Adrenal gland (tissue), 12 donors: ENCODE results near the gene LRBA. TPM values are rescaled to one million over a fixed set of nuclear protein-coding genes. Genes with fewer than 3 reads are reported as not detected.

Source experiments
- DNase-seq, 7 donors: peaks; one replicate each; pipeline ENCODE4 v3.0.0-alpha.2; 2019 to 2020
- H3K27ac ChIP-seq, 5 donors: fragments of 200-600 bp; sonication (generic) in 4 of 5; 1 replicate in 3 of 5; 2 replicates in 2 of 5; pipeline versions ENCODE4 v1.5.1 to v1.8.0; 2016 to 2020; ENCODE audit warnings: mild to moderate bottlenecking in 1 of 5
- H3K27me3 ChIP-seq: fragments of 200-600 bp; 2 replicates; pipeline ENCODE4 v1.8.0; 2021
- H3K36me3 ChIP-seq, 2 donors: fragments of 200-600 bp; replicated peaks in 1 of 2; 1 replicate in 1 of 2; 2 replicates in 1 of 2; pipeline versions ENCODE4 v1.5.1 to v1.8.0; 2018 to 2022
- H3K4me1 ChIP-seq, 2 donors: fragments of 200-600 bp; replicated peaks in 1 of 2; 1 replicate in 1 of 2; 2 replicates in 1 of 2; pipeline versions ENCODE4 v1.5.1 to v1.8.0; 2018 to 2021
- H3K4me3 ChIP-seq, 4 donors: fragments of 200-600 bp; sonication (generic) in 3 of 4; one replicate each; pipeline ENCODE4 v1.5.1; 2016 to 2018
- H3K9me3 ChIP-seq, 3 donors: fragments of 200-600 bp; sonication (generic) in 1 of 3; replicated peaks in 1 of 3; 1 replicate in 2 of 3; 2 replicates in 1 of 3; pipeline versions ENCODE4 v1.5.1 to v1.8.0; 2016 to 2021
- CTCF ChIP-seq, 6 experiments: fragments of 450-650 bp in 4 of 6; fragments of 200-600 bp in 2 of 6; sonication (generic) in 1 of 6; IDR thresholded peaks; 1 replicate in 5 of 6; 2 replicates in 1 of 6; pipeline versions ENCODE4 v1.5.1 to v1.8.0; 2016 to 2021; ENCODE audit warnings: antibody characterized with exemption in 6 of 6, mild to moderate bottlenecking in 2 of 6, moderate library complexity in 1 of 6
- POLR2A ChIP-seq, 2 donors: fragments of 450-650 bp; IDR thresholded peaks; one replicate each; pipeline ENCODE4 v1.6.1; 2017; ENCODE audit warnings: antibody characterized with exemption in 2 of 2, mild to moderate bottlenecking in 2 of 2, moderate library complexity in 1 of 2
- WGBS, 4 donors: extraction: QIAGEN DNeasy Blood & Tissue Kit in 2 of 4; methylation state at CpG; one replicate each; pipeline versions ENCODE4 v1.1.5 to v1.1.7; 2013 to 2017; 5-methylcytosine and 5-hydroxymethylcytosine counted together
- intact Hi-C, 2 donors: fragments of 100-400 bp; cut with DNase I; formaldehyde crosslinking; loops; one replicate each; pipeline versions ENCODE4 v1.14.1 to v1.15.0; 2022 to 2023
- polyA plus RNA-seq, 3 donors: library from polyadenylated mRNA; stranded (reverse); fragments of 200-250 nt in 2 of 3; fragments of 350-450 nt in 1 of 3; fragmentation: Illumina TruSeq in 1 of 3; extraction: RNeasy Lipid Tissue Mini Kit (QIAGEN cat#74804) in 1 of 3; gene quantifications; one replicate each; pipeline ENCODE4 v1.2.3, GENCODE V29; 2013 to 2014
- total RNA-seq, 9 donors: library from RNA; depleted of rRNA in 4 of 9; stranded (reverse); fragments of >200 nt in 4 of 9; fragments of 120-200 nt in 1 of 9; fragmentation: NEBNext Ultra II Directional in 1 of 9; extraction: Animal tissue kit (Norgen Biotek cat#: 25700) in 1 of 9; gene quantifications; one replicate each; pipeline versions ENCODE4 v1.1.0 to v1.2.4, GENCODE V29; 2013 to 2023
- donor health status: healthy with polysubstance abuse.
- donor health status: Bipolar disorder and iron deficiency.
- donor health status: DM: yes; HTN: yes; CAD: no.
- donor health status: DM: no; HTN: no; CAD: no.
- donor health status: DM: no; HTN: no; CAD: no.
- donor health status: DM: yes; HTN: yes; CAD: no.

The LRBA gene
- total and polyA plus RNA-seq, 12 donors: 9.6 to 106 (median 40.6) TPM

- no peaks in the 10 kb centered on the region for H3K4me1 ChIP-seq
- H3K27ac ChIP-seq: no peak overlapping the region
- no peaks in the 10 kb centered on the region for H3K9me3 ChIP-seq
- DNase-seq: no peak
- WGBS, 4 donors: 76 to 92% (median 90%) methylated on average over 5 to 9 of the region's 9 CpGs
- intact Hi-C loops: no loop called here
- no peak overlapping the region for H3K4me3 ChIP-seq
- no peaks in the 10 kb centered on the region for H3K27me3 ChIP-seq
- TF ChIP-seq CTCF (IDR thresholded peaks at IDR 0.05) (no peak), POLR2A (IDR thresholded peaks at IDR 0.05) (no peak)
- no peaks in the 10 kb centered on the region for H3K36me3 ChIP-seq
These were observed 764.6 kb downstream of the LRBA start for GRCh38 chr4:150250293-150250997.

GRCh38 chr4:150248181-150248580 lies 766.9 kb downstream of the LRBA start:
- TF ChIP-seq POLR2A (IDR thresholded peaks at IDR 0.05) (no peak), CTCF (IDR thresholded peaks at IDR 0.05) (no peak)
- no peaks in the 10 kb centered on the region for H3K4me1 ChIP-seq
- WGBS, 4 donors: 86 to 96% (median 90%) methylated on average over 4 of the region's 4 CpGs

GRCh38 chr4:150247184-150247583 lies 767.9 kb downstream of the LRBA start:
- TF ChIP-seq CTCF (IDR thresholded peaks at IDR 0.05) (no peak), POLR2A (IDR thresholded peaks at IDR 0.05) (no peak)
- intact Hi-C loops: loop anchor here (10.0 kb wide), 2 partner anchors 242 to 252 kb away; no protein-coding TSS in a partner anchor
- Histone ChIP-seq H3K4me3 (no peak overlapping the region), H3K9me3 (no peaks in the 10 kb centered on the region), H3K4me1 (no peaks in the 10 kb centered on the region), H3K27me3 (no peaks in the 10 kb centered on the region), H3K36me3 (no peaks in the 10 kb centered on the region), H3K27ac (no peak overlapping the region)
- 92 to 98% (median 97%) methylated on average over 7 of the region's 7 CpGs for whole genome bisulfite sequencing, 4 donors
- DNase-seq: no peak

More at GRCh38 chr4:150248181-150248580, 766.9 kb downstream of the LRBA start:
- no peak overlapping the region for H3K4me3 ChIP-seq
- intact Hi-C loops: loop anchor here (10.0 kb wide), 2 partner anchors 243 to 253 kb away; no protein-coding TSS in a partner anchor
- no peaks in the 10 kb centered on the region for H3K27me3 ChIP-seq
- H3K27ac ChIP-seq: no peak overlapping the region
- no peaks in the 10 kb centered on the region for H3K36me3 ChIP-seq
- no peak for DNase-seq
- H3K9me3 ChIP-seq: no peaks in the 10 kb centered on the region

GRCh38 chr4:150244600-150244999 lies 770.5 kb downstream of the LRBA start:
- 58 to 83% (median 75%) methylated on average over 3 of the region's 3 CpGs for WGBS, 4 donors
- TF ChIP-seq CTCF (IDR thresholded peaks at IDR 0.05) (no peak), POLR2A (IDR thresholded peaks at IDR 0.05) (no peak)
- DNase-seq: no peak
- Histone ChIP-seq H3K4me3 (no peak overlapping the region), H3K4me1 (no peaks in the 10 kb centered on the region), H3K27me3 (no peaks in the 10 kb centered on the region), H3K9me3 (no peaks in the 10 kb centered on the region), H3K27ac (no peak overlapping the region), H3K36me3 (no peaks in the 10 kb centered on the region)
- intact Hi-C loops: loop anchor here (10.0 kb wide), 2 partner anchors 240 to 250 kb away; no protein-coding TSS in a partner anchor
